Common myeloid progenitor, CD34-positive (primary cell): Measurements from ENCODE around the gene OR2W3.

Source experiments
- CTCF ChIA-PET: fragments of 350-600 bp; sonication (Branson Sonifier 250); formaldehyde crosslinking; loops from one replicate; lab custom pipeline; 2021; ENCODE audit warnings: antibody characterized with exemption; lab: Charles Lee
- POLR2A ChIA-PET: fragments of 350-600 bp; sonication (Branson Sonifier 250); formaldehyde crosslinking; loops from one replicate; lab custom pipeline; 2021; ENCODE audit warnings: antibody characterized with exemption; lab: Charles Lee
- DNase-seq, 3 donors: peaks; one replicate each; pipeline versions ENCODE4 v3.0.0 to v3.0.0-alpha.2; 2013
- H3K27ac ChIP-seq, 2 experiments: 1 replicate in 1 of 2; 2 replicates in 1 of 2; pipeline ENCODE4 v1.7.0; 2013; ENCODE audit warnings: inconsistent platforms in 2 of 2, low read length in 2 of 2, mild to moderate bottlenecking in 2 of 2, low read depth in 1 of 2, moderate library complexity in 1 of 2; ENCODE audit not compliant: severe bottlenecking in 2 of 2, insufficient read depth in 1 of 2, poor library complexity in 1 of 2
- H3K27me3 ChIP-seq, 5 experiments: replicated peaks in 2 of 5; 1 replicate in 3 of 5; 2 replicates in 2 of 5; pipeline versions ENCODE4 v1.6.1 to v1.7.0; 2013; ENCODE audit warnings: low read length in 4 of 5, mild to moderate bottlenecking in 2 of 5, moderate library complexity in 2 of 5, inconsistent platforms in 1 of 5; ENCODE audit not compliant: insufficient read depth in 5 of 5, control insufficient read depth in 4 of 5
- H3K36me3 ChIP-seq, 4 experiments: 1 replicate in 2 of 4; 2 replicates in 2 of 4; pipeline versions ENCODE4 v1.6.1 to v1.7.0; 2013; ENCODE audit warnings: low read length in 3 of 4, control low read depth in 1 of 4, mild to moderate bottlenecking in 1 of 4; ENCODE audit not compliant: control insufficient read depth in 4 of 4, insufficient read depth in 4 of 4
- H3K4me1 ChIP-seq, 4 experiments: 1 replicate in 3 of 4; 2 replicates in 1 of 4; pipeline versions ENCODE4 v1.6.1 to v1.7.1; 2013; ENCODE audit warnings: low read length in 3 of 4, mild to moderate bottlenecking in 3 of 4, control low read depth in 1 of 4, inconsistent platforms in 1 of 4, moderate library complexity in 1 of 4; ENCODE audit not compliant: control insufficient read depth in 4 of 4, insufficient read depth in 4 of 4; ENCODE audit errors: control extremely low read depth in 1 of 4
- H3K4me3 ChIP-seq, 7 experiments: 1 replicate in 4 of 7; 2 replicates in 3 of 7; pipeline versions ENCODE4 v1.5.1 to v1.7.0; 2013; ENCODE audit warnings: mild to moderate bottlenecking in 7 of 7, low read length in 6 of 7, moderate library complexity in 6 of 7, inconsistent platforms in 2 of 7, low read depth in 2 of 7, control low read depth in 1 of 7; ENCODE audit not compliant: insufficient read depth in 4 of 7, control insufficient read depth in 1 of 7; ENCODE audit errors: extremely low read depth in 1 of 7
- H3K9me3 ChIP-seq, 5 experiments: 1 replicate in 4 of 5; 2 replicates in 1 of 5; pipeline versions ENCODE4 v1.6.1 to v1.7.1; 2013; ENCODE audit warnings: low read length in 4 of 5, mild to moderate bottlenecking in 2 of 5, inconsistent platforms in 1 of 5, low read depth in 1 of 5, moderate library complexity in 1 of 5; ENCODE audit not compliant: control insufficient read depth in 4 of 5, insufficient read depth in 2 of 5; ENCODE audit errors: control extremely low read depth in 1 of 5
- WGBS: methylation state at CpG from one replicate; pipeline ENCODE4 v1.1.5; 2013; ENCODE audit not compliant: insufficient coverage; 5-methylcytosine and 5-hydroxymethylcytosine counted together

OR2W3 gene

DNA sequence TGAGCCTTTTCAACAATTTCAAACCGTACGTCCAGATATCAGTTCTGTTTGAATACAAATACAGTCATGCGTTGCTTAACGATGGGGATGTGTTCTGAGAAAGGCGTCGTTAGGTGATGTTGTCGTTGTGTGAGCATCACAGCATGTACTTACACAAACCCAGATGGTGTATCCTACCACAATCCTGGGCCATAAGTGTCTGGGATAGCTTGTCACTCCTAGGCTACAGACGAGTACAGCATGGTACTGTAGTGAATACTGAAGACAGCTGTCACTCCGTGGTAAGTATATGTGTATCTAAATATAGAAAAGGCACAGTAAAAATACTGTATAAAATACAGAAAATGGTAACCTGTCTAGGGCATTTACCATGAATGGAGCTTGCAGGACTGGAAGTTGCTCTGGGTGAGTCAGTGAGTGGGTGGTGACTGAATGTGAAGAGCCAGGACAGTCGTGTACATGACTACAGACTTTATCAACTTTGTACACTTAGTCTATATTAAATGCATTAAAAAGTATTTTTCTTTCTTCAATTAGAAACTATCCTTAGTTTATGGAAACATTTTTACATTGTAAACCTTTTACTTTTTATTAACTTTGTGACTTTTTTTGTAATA lies 10.5 kb upstream of the OR2W3 start:
- ChIA-PET CTCF (interaction anchor here (0.6 to 2.1 kb wide), 6 partner anchors 11 to 1091 kb away, joined by 3 to 8 read pairs (median 4); partner anchors contain the start of gene OR2W3), POLR2A (interaction anchor here (0.6 kb wide), 3 partner anchors 22 to 219 kb away, joined by 3 to 5 read pairs (median 4); no protein-coding TSS in a partner anchor)
- H3K9me3 ChIP-seq = no peaks in the 10 kb centered on the region
- peaks cover 0 to 23% (median 2%) of the 10 kb centered on the region in 4 experiments for H3K36me3 ChIP-seq
- H3K27ac ChIP-seq = peak overlapping the region in 1 of 2 experiments; percentile 1
- no peaks in the 10 kb centered on the region for H3K27me3 ChIP-seq
- H3K4me1 ChIP-seq = no peaks in the 10 kb centered on the region
- no peak for DNase-seq
- H3K4me3 ChIP-seq = no peak overlapping the region
- 100% methylated on average over 3 of the region's 10 CpGs for WGBS

DNA sequence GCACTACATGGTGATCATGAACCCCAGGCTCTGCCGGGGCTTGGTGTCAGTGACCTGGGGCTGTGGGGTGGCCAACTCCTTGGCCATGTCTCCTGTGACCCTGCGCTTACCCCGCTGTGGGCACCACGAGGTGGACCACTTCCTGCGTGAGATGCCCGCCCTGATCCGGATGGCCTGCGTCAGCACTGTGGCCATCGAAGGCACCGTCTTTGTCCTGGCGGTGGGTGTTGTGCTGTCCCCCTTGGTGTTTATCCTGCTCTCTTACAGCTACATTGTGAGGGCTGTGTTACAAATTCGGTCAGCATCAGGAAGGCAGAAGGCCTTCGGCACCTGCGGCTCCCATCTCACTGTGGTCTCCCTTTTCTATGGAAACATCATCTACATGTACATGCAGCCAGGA lies 589 bp downstream of the OR2W3 start:
- DNase-seq = no peak
- CTCF ChIA-PET = interaction anchor here (1.0 to 2.1 kb wide), 5 partner anchors 8 to 15 kb away, joined by 3 to 8 read pairs (median 4); no protein-coding TSS in a partner anchor
- H3K9me3 ChIP-seq = peaks cover 0 to 23% (median 7%) of the 10 kb centered on the region in 5 experiments
- H3K36me3 ChIP-seq = peaks cover 4 to 24% (median 13%) of the 10 kb centered on the region in 4 experiments
- H3K27me3 ChIP-seq = no peaks in the 10 kb centered on the region
- WGBS = 98% methylated on average over 12 of the region's 14 CpGs
- H3K27ac ChIP-seq = no peak overlapping the region
- no peak overlapping the region for H3K4me3 ChIP-seq
- POLR2A ChIA-PET = no interaction called here
- no peaks in the 10 kb centered on the region for H3K4me1 ChIP-seq

DNA sequence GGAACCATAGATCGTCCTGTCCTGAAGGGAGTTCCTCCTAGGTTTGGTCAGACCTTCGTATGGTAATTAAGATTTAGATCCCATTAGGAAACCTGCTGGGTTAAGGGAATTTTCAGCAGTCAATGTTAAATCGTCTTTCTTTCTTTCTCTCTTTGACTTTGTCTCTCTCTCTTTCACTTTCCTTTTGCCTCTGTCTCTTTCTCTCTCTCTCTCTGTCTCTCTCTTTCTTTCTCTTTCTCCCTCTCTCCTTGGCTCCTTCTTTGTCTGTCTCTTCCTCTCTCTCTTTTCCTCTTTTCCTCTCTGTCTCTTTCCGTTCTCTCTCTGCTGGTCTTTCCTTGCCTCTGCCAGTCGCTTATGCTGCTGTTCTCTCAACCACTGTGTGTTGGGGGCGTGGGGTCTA lies 8.7 kb downstream of the OR2W3 start:
- no peak for DNase-seq
- Histone ChIP-seq H3K27me3 (no peaks in the 10 kb centered on the region), H3K4me3 (no peak overlapping the region), H3K9me3 (peaks cover 0 to 6% (median 0%) of the 10 kb centered on the region in 5 experiments), H3K27ac (no peak overlapping the region), H3K4me1 (peaks cover 15 to 31% (median 22%) of the 10 kb centered on the region in 4 experiments), H3K36me3 (peaks cover 0 to 2% (median 0%) of the 10 kb centered on the region in 4 experiments)
- ChIA-PET POLR2A (interaction anchor here (0.6 kb wide), 1 partner anchor 46 kb away, joined by 3 read pairs; no protein-coding TSS in a partner anchor), CTCF (no interaction called here)
- WGBS = 96% methylated on average over 2 of the region's 6 CpGs

DNA sequence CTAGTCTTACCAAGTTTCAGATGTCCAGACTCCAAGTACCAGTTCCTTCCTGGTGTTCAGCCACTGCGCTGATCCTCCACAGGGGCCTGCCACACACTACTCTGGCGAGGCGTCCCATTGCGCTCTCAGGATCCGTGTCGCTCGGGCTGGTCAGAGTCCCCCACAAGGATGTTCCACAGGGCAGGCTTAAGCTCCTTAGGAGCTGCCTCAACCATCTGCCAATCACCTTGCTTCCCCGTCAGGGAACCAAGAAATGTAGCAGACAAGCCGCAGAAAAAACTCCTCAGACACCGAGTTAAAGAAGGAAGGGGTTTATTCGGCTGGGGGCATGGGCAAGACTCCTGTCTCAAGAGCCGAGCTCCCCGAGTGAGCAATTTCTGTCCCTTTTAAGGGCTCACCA lies 9.8 kb downstream of the OR2W3 start:
- Histone ChIP-seq H3K4me1 (peaks cover 15 to 34% (median 23%) of the 10 kb centered on the region in 4 experiments), H3K9me3 (peaks cover 0 to 4% (median 0%) of the 10 kb centered on the region in 5 experiments), H3K4me3 (peak overlapping the region in 2 of 7 experiments; percentile 28 to 56), H3K36me3 (no peaks in the 10 kb centered on the region), H3K27me3 (no peaks in the 10 kb centered on the region), H3K27ac (peak overlapping the region; percentile 43 to 89)
- CTCF ChIA-PET = interaction anchor here (1.8 kb wide), 1 partner anchor 10 kb away, joined by 4 read pairs; the partner anchor contains the start of gene OR2W3
- POLR2A ChIA-PET = interaction anchor here (0.6 kb wide), 1 partner anchor 10 kb away, joined by 3 read pairs; the partner anchor contains the start of gene OR2W3
- WGBS = 86% methylated on average over 11 of the region's 13 CpGs
- DNase-seq = peak in 1 of 3 donors; percentile 38

DNA sequence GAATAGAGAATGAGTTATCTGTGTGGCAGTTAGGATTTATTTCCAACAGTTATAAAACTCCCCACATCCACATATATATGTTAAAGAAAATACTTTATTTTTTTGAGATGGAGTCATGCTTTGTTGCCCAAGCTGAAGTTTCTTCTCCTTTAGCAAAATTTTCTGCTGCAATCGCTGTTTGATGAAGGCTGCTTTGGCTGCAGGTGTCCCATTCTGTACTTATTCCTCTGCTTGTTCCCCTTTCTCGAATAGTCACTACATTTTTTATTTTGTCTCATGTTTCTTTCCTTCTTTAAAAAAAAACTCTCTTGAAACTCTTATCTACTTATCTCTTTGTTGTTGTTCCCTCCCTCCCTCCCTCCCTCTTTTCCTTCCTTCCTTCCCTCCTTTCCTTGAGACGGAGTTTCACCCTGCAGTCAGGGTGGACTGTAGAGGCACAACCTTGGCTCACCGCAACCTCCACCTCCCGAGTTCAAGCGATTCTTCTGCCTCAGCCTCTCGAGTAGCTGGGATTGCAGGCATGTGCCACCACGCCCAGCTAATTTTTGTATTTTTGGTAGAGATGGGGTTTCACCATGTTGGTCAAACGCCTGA lies 10.6 kb downstream of the OR2W3 start:
- ChIA-PET POLR2A (interaction anchor here (1.0 kb wide), 1 partner anchor 11 kb away, joined by 3 read pairs; no protein-coding TSS in a partner anchor), CTCF (interaction anchor here (0.9 to 1.8 kb wide), 4 partner anchors 10 to 48 kb away, joined by 3 to 13 read pairs (median 5); partner anchors contain the start of genes OR2W3 and TRIM58)
- peaks cover 15 to 34% (median 24%) of the 10 kb centered on the region in 4 experiments for H3K4me1 ChIP-seq
- 5% methylated on average over 3 of the region's 9 CpGs for WGBS
- DNase-seq = peak; percentile 29 to 79 (median 69)
- peaks cover 0 to 4% (median 0%) of the 10 kb centered on the region in 5 experiments for H3K9me3 ChIP-seq
- H3K4me3 ChIP-seq = peak overlapping the region in 6 of 7 experiments; percentile 36 to 68 (median 50)
- H3K27me3 ChIP-seq = no peaks in the 10 kb centered on the region
- no peaks in the 10 kb centered on the region for H3K36me3 ChIP-seq
- H3K27ac ChIP-seq = peak overlapping the region; percentile 78 to 89

DNA sequence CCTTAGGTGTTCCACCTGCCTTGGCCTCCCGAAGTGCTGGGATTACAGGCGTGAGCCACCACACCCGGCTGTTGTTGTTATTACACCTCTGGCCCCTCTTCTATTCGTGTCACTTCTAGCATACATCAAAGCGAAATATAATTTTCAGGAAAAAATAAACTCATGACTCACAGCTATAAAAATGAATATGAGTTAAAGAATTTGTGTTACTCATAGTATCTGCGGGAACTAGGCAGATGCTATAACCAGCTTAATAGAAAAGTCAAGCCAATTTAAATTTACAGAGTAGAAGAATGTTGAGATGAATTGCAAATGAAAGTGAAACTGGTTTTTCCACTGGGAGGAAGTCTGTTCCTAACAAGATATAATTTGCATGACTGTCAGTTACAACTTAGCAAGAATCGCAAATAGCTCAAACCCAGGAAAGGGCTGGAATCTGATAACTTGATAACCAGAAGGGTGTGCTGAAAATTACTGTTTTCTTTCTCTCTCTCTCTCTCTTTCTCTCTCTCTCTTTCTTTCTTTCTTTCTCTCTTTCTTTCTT lies 11.2 kb downstream of the OR2W3 start:
- Histone ChIP-seq H3K27me3 (no peaks in the 10 kb centered on the region), H3K4me3 (peak overlapping the region in 6 of 7 experiments; percentile 36 to 68 (median 50)), H3K27ac (peak overlapping the region; percentile 78 to 89), H3K4me1 (peaks cover 15 to 34% (median 24%) of the 10 kb centered on the region in 4 experiments), H3K36me3 (no peaks in the 10 kb centered on the region), H3K9me3 (peaks cover 0 to 4% (median 0%) of the 10 kb centered on the region in 5 experiments)
- CTCF ChIA-PET = interaction anchor here (0.8 to 1.8 kb wide), 5 partner anchors 10 to 49 kb away, joined by 3 to 13 read pairs (median 4); partner anchors contain the start of genes OR2W3 and TRIM58
- DNase-seq = peak; percentile 96 to 99 (median 97)
- POLR2A ChIA-PET = interaction anchor here (1.0 kb wide), 1 partner anchor 10 kb away, joined by 3 read pairs; no protein-coding TSS in a partner anchor
- WGBS = 3% methylated on average over 3 of the region's 7 CpGs
